ENCODE measurements around the gene LRMDA. TPM values are rescaled to one million over a fixed set of nuclear protein-coding genes. Genes with fewer than 3 reads are reported as not detected.
A peak's percentile ranks its signal among the peaks of the same experiment; 100 is the strongest.

LRMDA gene
- total and polyA plus RNA-seq, 3 experiments from 2014 or later: not detected

- Mint-ChIP-seq H3K27ac (no peak overlapping the region), H3K27me3 (no peaks in the 10 kb centered on the region), H3K4me3 (no peak overlapping the region), H3K36me3 (no peaks in the 10 kb centered on the region), H3K4me1 (no peaks in the 10 kb centered on the region), H3K9me3 (peaks cover 0 to 17% (median 3%) of the 10 kb centered on the region in 5 donors)
- no peaks in the 10 kb centered on the region for H3K36me3 ChIP-seq (ENCODE audit: insufficient read depth, low read length)
- no peaks in the 10 kb centered on the region for H3K9me3 ChIP-seq (ENCODE audit: low read length)
- no peak overlapping the region for H3K4me3 ChIP-seq (ENCODE audit: low read length)
- ChIA-PET POLR2A (no interaction called here), CTCF (no interaction called here)
- no peak for DNase-seq
- H3K4me1 ChIP-seq (ENCODE audit: insufficient read depth, low read length): no peaks in the 10 kb centered on the region
- no peak overlapping the region for H3K27ac ChIP-seq (ENCODE audit: low read depth, low read length)
- no peaks in the 10 kb centered on the region for H3K27me3 ChIP-seq (ENCODE audit: insufficient read depth, low read length, poor library complexity, severe bottlenecking)
These were observed 985.2 kb downstream of the LRMDA start for GRCh38 chr10:76416642-76417041.

- no peak for DNase-seq
- Histone ChIP-seq H3K9me3 (ENCODE audit: low read length) (no peaks in the 10 kb centered on the region), H3K36me3 (ENCODE audit: insufficient read depth, low read length) (no peaks in the 10 kb centered on the region), H3K27ac (ENCODE audit: low read depth, low read length) (no peak overlapping the region), H3K4me3 (ENCODE audit: low read length) (no peak overlapping the region), H3K4me1 (ENCODE audit: insufficient read depth, low read length) (no peaks in the 10 kb centered on the region), H3K27me3 (ENCODE audit: insufficient read depth, low read length, poor library complexity, severe bottlenecking) (no peaks in the 10 kb centered on the region)
- no peak overlapping the region for H3K27ac Mint-ChIP-seq
- CTCF ChIA-PET: no interaction called here
- H3K27me3 Mint-ChIP-seq: no peaks in the 10 kb centered on the region
- H3K36me3 Mint-ChIP-seq: no peaks in the 10 kb centered on the region
- no peaks in the 10 kb centered on the region for H3K4me1 Mint-ChIP-seq
- H3K9me3 Mint-ChIP-seq: peaks cover 0 to 8% (median 5%) of the 10 kb centered on the region in 5 donors
- POLR2A ChIA-PET: no interaction called here
- no peak overlapping the region for H3K4me3 Mint-ChIP-seq
These were observed 989.3 kb downstream of the LRMDA start for GRCh38 chr10:76420725-76421124.

- no peaks in the 10 kb centered on the region for H3K36me3 ChIP-seq (ENCODE audit: insufficient read depth, low read length)
- no peak for DNase-seq
- no peaks in the 10 kb centered on the region for H3K36me3 Mint-ChIP-seq
- no peaks in the 10 kb centered on the region for H3K27me3 Mint-ChIP-seq
- CTCF ChIA-PET: no interaction called here
- H3K4me1 ChIP-seq (ENCODE audit: insufficient read depth, low read length): no peaks in the 10 kb centered on the region
- no peak overlapping the region for H3K27ac ChIP-seq (ENCODE audit: low read depth, low read length)
- no peaks in the 10 kb centered on the region for H3K4me1 Mint-ChIP-seq
- POLR2A ChIA-PET: no interaction called here
- no peak overlapping the region for H3K4me3 Mint-ChIP-seq
- H3K27ac Mint-ChIP-seq: peak overlapping the region in 1 of 8 donors; percentile 31
- H3K27me3 ChIP-seq (ENCODE audit: insufficient read depth, low read length, poor library complexity, severe bottlenecking): no peaks in the 10 kb centered on the region
- peaks cover 2 to 8% (median 5%) of the 10 kb centered on the region in 5 donors for H3K9me3 Mint-ChIP-seq
- H3K4me3 ChIP-seq (ENCODE audit: low read length): no peak overlapping the region
- H3K9me3 ChIP-seq (ENCODE audit: low read length): no peaks in the 10 kb centered on the region
These were observed 991.3 kb downstream of the LRMDA start for GRCh38 chr10:76422769-76423168.

- CTCF ChIA-PET: no interaction called here
- no peak overlapping the region for H3K27ac Mint-ChIP-seq
- DNase-seq: no peak
These were observed 997.3 kb downstream of the LRMDA start for GRCh38 chr10:76428551-76429367.

GRCh38 chr10:76429368-76430060 lies 998.1 kb downstream of the LRMDA start:
- Mint-ChIP-seq H3K4me1 (no peaks in the 10 kb centered on the region), H3K27ac (no peak overlapping the region), H3K36me3 (no peaks in the 10 kb centered on the region), H3K4me3 (peak overlapping the region in 1 of 7 donors; percentile 71), H3K27me3 (no peaks in the 10 kb centered on the region), H3K9me3 (peaks cover 0 to 8% (median 1%) of the 10 kb centered on the region in 5 donors)
- ChIA-PET CTCF (no interaction called here), POLR2A (no interaction called here)
- H3K4me1 ChIP-seq (ENCODE audit: insufficient read depth, low read length): no peaks in the 10 kb centered on the region
- H3K4me3 ChIP-seq (ENCODE audit: low read length): no peak overlapping the region
- H3K27me3 ChIP-seq (ENCODE audit: insufficient read depth, low read length, poor library complexity, severe bottlenecking): no peaks in the 10 kb centered on the region
- no peak for DNase-seq
- no peaks in the 10 kb centered on the region for H3K9me3 ChIP-seq (ENCODE audit: low read length)
- H3K36me3 ChIP-seq (ENCODE audit: insufficient read depth, low read length): no peaks in the 10 kb centered on the region
- no peak overlapping the region for H3K27ac ChIP-seq (ENCODE audit: low read depth, low read length)

More at GRCh38 chr10:76428551-76429367, 997.3 kb downstream of the LRMDA start:
- POLR2A ChIA-PET: no interaction called here
- H3K4me3 Mint-ChIP-seq: no peak overlapping the region
- Histone ChIP-seq H3K4me3 (ENCODE audit: low read length) (no peak overlapping the region), H3K9me3 (ENCODE audit: low read length) (no peaks in the 10 kb centered on the region), H3K27me3 (ENCODE audit: insufficient read depth, low read length, poor library complexity, severe bottlenecking) (no peaks in the 10 kb centered on the region), H3K27ac (ENCODE audit: low read depth, low read length) (no peak overlapping the region), H3K36me3 (ENCODE audit: insufficient read depth, low read length) (no peaks in the 10 kb centered on the region), H3K4me1 (ENCODE audit: insufficient read depth, low read length) (no peaks in the 10 kb centered on the region)
- H3K9me3 Mint-ChIP-seq: peaks cover 0 to 8% (median 2%) of the 10 kb centered on the region in 5 donors
- no peaks in the 10 kb centered on the region for H3K4me1 Mint-ChIP-seq
- H3K27me3 Mint-ChIP-seq: no peaks in the 10 kb centered on the region
- no peaks in the 10 kb centered on the region for H3K36me3 Mint-ChIP-seq

GRCh38 chr10:76430061-76430645 lies 998.7 kb downstream of the LRMDA start:
- H3K27me3 ChIP-seq (ENCODE audit: insufficient read depth, low read length, poor library complexity, severe bottlenecking): no peaks in the 10 kb centered on the region
- H3K36me3 ChIP-seq (ENCODE audit: insufficient read depth, low read length): no peaks in the 10 kb centered on the region
- no peak for DNase-seq
- H3K9me3 ChIP-seq (ENCODE audit: low read length): no peaks in the 10 kb centered on the region
- Mint-ChIP-seq H3K4me3 (no peak overlapping the region), H3K9me3 (peaks cover 0 to 8% (median 1%) of the 10 kb centered on the region in 5 donors), H3K27ac (no peak overlapping the region), H3K27me3 (no peaks in the 10 kb centered on the region), H3K36me3 (no peaks in the 10 kb centered on the region), H3K4me1 (no peaks in the 10 kb centered on the region)
- no peak overlapping the region for H3K4me3 ChIP-seq (ENCODE audit: low read length)
- H3K27ac ChIP-seq (ENCODE audit: low read depth, low read length): no peak overlapping the region
- no peaks in the 10 kb centered on the region for H3K4me1 ChIP-seq (ENCODE audit: insufficient read depth, low read length)
- ChIA-PET POLR2A (no interaction called here), CTCF (no interaction called here)

GRCh38 chr10:76432016-76433012 lies 1000.9 kb downstream of the LRMDA start:
- Histone ChIP-seq H3K27me3 (ENCODE audit: insufficient read depth, low read length, poor library complexity, severe bottlenecking) (no peaks in the 10 kb centered on the region), H3K4me3 (ENCODE audit: low read length) (no peak overlapping the region), H3K36me3 (ENCODE audit: insufficient read depth, low read length) (no peaks in the 10 kb centered on the region), H3K4me1 (ENCODE audit: insufficient read depth, low read length) (no peaks in the 10 kb centered on the region), H3K9me3 (ENCODE audit: low read length) (no peaks in the 10 kb centered on the region), H3K27ac (ENCODE audit: low read depth, low read length) (no peak overlapping the region)
- Mint-ChIP-seq H3K9me3 (peaks cover 0 to 11% (median 0%) of the 10 kb centered on the region in 5 donors), H3K4me1 (no peaks in the 10 kb centered on the region), H3K4me3 (no peak overlapping the region), H3K27me3 (no peaks in the 10 kb centered on the region), H3K36me3 (no peaks in the 10 kb centered on the region), H3K27ac (no peak overlapping the region)
- no peak for DNase-seq
- ChIA-PET POLR2A (no interaction called here), CTCF (no interaction called here)

All from CD8-positive, alpha-beta memory T cell (primary cell).